CD4-positive, alpha-beta T cell treated with Interleukin-4 for 1 hour (primary cell): ENCODE measurements around the gene NPIPA7.
"Not testable (repeated sequence)": the region's sequence is repeated elsewhere in the genome, so short reads cannot be mapped to it uniquely, and the experiment has no call there.

Source experiments
- DNase-seq, 2 donors: peaks; one replicate each; pipeline ENCODE4 v3.0.0-alpha.2; 2020 to 2022

NPIPA7 gene

DNA sequence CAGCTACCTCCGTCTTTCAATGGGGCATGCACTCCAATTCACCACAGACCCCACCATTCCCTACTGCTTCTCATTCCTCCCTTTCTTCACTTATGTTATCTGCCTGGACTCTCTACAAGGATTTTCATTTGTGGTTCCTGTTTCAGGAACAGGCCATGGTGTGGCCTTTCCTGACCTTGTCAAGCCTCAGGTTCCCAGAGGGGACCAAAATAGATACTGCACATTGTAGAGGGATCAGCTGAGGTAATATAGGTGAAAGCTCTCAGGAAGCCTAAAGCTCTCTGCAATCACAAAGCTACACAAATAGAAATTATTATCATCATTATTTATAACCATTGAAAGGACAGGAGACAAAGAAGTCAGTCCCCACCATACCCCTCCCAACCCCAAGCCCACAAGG, 41.6 kb downstream of the NPIPA7 start:
- not testable (repeated sequence) for DNase-seq

DNA sequence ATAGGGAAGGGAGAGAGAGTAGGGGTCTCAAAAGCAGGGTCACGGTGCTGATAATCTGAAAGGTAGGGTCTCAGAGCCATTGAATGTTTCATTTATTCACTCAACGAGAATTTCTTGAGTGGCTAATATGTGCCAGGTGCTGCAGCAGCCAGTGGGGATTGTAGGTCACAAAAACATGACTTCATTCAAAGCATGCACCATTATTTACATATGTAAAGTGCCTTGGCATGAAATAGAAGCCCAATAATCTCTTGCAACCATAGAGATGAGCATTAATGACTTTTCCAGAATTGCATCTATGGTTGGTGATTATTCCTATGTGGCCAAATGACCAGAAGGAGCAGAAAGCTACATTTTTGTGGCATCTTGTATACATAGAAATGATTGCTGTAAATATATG, 46.2 kb downstream of the NPIPA7 start:
- not testable (repeated sequence) for DNase-seq

DNA sequence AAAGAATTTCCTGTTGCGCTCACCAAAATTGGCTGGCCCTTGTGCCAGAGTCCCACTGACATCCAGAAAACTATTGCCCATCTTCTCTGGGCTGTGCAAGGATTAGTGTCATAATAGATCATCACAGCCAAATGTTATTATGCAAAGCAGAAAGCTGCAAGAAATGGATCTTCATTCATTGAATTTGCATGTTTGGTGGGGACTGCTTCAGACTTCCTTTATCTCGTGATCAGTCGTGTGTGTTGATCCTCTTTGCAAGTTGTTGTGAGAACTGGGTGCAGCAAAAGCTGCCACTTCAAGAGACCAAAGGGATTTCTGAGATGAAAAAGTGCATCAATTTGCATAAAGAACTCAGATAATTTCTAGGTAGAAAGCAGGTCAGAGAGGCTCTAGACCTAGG, 52.2 kb downstream of the NPIPA7 start:
- DNase-seq: not testable (repeated sequence)

DNA sequence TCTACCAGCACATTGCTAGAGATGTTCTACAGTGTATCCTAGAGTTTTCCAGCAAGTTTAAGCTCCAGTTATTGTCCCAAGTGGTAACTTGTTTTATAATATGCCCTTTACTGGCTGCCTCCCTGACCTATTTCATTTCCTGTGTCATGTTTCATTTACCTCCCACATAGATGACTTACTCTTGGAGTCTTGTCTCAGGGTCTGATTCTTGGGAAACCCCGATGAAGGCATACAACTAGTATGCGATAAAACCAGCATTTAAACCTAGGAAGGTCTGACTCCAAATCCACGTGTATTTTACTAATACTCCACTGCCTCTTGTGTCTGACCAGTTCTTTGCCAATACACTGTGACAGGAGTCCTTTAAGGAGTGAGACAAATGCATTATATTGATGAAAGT, 55.8 kb downstream of the NPIPA7 start:
- DNase-seq: not testable (repeated sequence)

DNA sequence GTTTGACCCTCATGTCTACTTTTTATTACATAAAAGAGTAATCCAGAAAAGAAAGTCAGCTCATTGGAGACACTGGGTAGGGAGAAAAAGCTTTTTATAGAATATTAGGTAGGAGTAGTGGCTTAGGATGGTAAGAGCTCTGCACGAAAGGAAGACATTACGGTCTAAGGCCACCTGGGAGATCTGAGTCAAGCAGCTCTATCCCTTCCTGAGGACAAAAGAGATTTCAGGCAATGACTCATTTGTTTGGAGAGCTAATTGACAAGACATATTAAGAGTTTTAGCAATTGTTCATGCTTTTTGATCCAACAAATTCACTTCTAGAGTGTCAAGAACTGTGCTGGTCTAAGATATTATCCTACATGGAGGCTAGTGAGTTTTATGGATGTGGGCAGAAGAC, 62.5 kb downstream of the NPIPA7 start:
- DNase-seq: not testable (repeated sequence)
